DND-41 (cell line): Measurements from ENCODE around the gene HAUS6.

Experiments
- EZH2 ChIP-seq: IDR thresholded peaks from 3 replicates; pipeline ENCODE4 v1.6.1; 2012; ENCODE audit warnings: borderline replicate concordance, low read depth, mild to moderate bottlenecking, moderate library complexity, low read length, inconsistent platforms; ENCODE audit not compliant: severe bottlenecking
- TF ChIP-seq, protein P1 (sequence below): IDR thresholded peaks from 2 replicates; pipeline ENCODE4 v1.5.1; 2012; ENCODE audit warnings: borderline replicate concordance, low read length, moderate library complexity, mild to moderate bottlenecking; ENCODE audit not compliant: poor library complexity, severe bottlenecking; ENCODE audit errors: extremely low read depth

DNA sequence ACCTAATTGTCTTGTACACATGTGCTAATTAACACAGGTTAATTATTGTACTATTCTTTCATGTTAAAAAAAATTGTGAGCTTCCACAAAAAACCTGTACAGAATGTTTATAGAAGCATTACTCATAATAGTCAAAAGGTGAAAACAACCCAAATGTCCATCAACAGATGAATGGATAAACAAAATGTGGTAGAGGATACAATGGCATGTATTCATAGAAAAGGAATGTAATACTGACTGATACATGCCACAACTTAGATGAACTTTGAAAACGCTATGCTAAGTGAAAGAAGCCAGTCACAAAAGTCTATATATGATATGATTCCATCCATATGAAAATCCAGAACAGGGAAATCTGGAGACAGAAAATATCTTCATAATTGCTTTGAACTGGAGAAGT is 27.9 kb downstream of the HAUS6 start:
- TF ChIP-seq, protein P1, sequence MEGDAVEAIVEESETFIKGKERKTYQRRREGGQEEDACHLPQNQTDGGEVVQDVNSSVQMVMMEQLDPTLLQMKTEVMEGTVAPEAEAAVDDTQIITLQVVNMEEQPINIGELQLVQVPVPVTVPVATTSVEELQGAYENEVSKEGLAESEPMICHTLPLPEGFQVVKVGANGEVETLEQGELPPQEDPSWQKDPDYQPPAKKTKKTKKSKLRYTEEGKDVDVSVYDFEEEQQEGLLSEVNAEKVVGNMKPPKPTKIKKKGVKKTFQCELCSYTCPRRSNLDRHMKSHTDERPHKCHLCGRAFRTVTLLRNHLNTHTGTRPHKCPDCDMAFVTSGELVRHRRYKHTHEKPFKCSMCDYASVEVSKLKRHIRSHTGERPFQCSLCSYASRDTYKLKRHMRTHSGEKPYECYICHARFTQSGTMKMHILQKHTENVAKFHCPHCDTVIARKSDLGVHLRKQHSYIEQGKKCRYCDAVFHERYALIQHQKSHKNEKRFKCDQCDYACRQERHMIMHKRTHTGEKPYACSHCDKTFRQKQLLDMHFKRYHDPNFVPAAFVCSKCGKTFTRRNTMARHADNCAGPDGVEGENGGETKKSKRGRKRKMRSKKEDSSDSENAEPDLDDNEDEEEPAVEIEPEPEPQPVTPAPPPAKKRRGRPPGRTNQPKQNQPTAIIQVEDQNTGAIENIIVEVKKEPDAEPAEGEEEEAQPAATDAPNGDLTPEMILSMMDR = no peak
- TF ChIP-seq EZH2 = no peak
